GM18858 (cell line): ENCODE results near the gene TREX2.

Source experiments
- ATAC-seq: cut with Tn5 transposase; IDR thresholded peaks from one replicate; pipeline ENCODE4 v1.9.1; 2021; ENCODE audit not compliant: unreplicated experiment

The TREX2 gene

DNA sequence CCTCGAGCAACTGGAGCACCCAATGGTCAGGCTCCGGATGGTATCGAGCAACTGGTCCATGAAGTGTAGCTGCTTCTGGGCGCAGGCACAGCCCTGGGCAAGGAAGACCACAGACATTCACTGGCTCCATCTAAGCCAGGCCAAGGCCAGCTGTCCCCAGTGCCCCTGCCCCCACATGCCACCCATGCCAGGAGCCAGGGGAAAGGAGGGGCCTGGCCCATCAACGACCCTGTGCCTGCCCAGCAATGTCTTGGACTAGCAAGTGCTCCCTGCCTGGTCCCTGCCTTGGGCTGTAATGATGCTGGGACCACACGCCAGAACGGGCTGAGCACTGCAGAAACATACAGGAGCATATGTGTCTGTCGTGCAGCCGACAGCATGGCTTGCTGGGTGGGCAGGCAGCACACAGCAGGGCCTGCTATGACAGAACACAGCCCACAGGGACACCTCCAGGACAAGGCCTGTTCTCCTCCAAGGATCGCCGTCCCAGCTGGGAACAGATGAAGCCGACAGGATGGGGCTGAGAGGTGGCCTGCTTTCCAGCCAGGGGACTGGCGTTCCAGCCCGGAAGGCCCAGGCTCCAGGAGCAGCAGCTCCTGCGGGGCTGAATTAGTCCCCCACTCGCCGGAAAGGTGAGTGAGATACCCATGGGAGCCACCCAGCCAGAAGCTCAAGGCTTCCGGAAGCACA, 11.4 kb upstream of the TREX2 start:
- no peak for ATAC-seq

DNA sequence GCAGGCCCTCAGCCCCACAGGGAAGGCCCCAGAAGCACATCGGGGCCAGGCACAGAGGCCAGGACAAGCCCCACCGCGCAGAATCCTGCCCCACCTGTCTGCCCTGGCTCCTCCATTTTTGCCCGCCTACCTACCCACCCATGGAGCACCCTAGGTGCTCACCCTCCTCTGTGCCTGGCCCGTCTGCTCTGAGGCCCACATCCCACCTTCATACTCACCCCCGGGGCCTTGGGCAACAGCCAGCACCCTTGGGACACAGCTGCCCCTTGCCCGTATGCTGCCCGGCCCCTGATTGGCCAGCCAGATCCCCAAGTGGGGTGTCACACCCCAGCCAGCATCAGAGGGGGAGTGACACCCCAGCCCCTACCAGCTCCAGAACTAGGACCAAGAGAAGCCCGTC, 10.8 kb upstream of the TREX2 start:
- ATAC-seq: no peak

DNA sequence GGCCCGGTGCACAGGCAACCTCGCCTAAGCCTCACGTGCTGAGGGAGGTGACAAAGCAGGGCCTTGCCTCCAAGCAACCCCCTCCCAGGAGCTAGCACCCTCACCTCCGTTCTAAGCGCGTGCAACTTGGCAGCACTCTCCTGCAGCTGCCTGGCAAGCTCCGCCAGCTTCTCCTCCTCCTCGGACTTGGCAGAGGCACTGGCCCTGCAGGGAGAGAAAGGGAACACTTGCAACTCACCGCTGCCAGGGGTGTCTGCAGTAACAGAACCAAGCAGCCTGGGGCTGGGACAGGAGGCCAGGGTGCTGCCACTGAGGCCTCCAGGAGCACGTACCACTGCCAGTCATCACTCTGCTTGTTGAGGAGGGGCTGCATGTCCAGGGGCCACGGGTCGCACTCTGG, 10.3 kb upstream of the TREX2 start:
- ATAC-seq: no peak

DNA sequence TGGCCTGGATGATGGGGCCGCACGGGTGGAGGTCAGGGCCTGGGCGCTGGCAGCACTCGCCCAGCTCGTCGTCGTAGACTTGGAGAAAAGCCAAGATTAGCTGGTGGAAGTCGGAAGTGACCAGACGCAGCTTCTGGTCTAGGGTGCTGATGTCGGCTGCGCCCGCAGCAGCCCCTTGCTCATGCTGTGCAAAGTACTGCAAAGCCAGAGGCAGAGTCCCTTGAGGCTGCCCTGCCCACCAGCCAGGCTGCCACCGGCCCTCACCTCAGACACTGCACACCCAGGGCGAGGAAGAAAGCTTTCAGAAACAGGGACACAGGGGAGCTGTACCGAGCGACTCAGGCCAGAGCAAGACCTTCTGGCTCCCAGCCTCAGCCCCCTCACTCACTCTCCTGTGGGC, 9.7 kb upstream of the TREX2 start:
- no peak for ATAC-seq

DNA sequence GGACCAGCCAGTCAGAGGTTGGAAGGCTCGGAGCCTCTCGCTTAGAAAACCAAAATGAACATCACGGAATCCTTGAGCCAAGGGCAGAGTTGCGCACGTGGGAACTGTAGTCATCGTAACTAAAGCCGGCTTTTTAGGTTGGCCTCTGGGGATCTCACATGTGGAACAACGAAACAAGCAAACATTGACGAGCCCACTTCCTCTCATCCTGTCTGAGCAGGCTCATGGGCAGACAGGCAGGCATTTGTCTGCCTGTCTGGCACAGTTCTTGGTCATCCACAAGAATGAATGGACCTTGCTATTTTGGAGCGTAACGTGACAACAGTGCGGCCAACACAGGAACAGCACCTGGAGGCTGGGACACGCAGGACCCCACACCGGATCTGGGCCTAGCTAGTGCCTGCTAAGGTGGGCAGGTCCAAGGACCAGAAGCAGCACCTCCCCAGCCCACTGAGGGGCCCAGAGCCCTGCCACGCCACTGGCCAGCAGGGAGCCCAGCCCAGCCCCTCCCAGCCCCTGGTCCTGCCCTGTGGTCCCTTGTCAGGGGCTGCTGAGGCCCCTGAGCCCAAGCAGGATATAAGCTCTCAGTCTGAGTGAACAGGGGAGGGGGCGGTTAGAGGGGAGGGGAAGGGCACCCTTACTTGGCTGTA, 9.2 kb upstream of the TREX2 start:
- ATAC-seq: no peak

DNA sequence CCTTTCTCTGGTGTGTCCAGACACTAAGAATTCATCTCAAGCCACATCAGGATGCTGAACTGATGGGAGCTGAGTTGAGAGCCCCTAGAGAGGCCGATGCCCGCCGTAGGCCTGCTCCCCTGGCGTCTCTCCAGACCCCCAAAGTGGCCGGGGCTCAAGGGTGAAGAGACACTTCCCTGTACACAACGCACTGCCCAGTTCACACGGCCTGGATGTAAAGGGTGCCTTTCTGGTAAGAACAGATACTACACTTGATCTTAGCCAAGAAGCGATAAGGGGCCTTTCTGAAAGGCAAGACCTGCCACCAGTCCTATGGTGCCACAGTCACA, 5.1 kb upstream of the TREX2 start:
- no peak for ATAC-seq

DNA sequence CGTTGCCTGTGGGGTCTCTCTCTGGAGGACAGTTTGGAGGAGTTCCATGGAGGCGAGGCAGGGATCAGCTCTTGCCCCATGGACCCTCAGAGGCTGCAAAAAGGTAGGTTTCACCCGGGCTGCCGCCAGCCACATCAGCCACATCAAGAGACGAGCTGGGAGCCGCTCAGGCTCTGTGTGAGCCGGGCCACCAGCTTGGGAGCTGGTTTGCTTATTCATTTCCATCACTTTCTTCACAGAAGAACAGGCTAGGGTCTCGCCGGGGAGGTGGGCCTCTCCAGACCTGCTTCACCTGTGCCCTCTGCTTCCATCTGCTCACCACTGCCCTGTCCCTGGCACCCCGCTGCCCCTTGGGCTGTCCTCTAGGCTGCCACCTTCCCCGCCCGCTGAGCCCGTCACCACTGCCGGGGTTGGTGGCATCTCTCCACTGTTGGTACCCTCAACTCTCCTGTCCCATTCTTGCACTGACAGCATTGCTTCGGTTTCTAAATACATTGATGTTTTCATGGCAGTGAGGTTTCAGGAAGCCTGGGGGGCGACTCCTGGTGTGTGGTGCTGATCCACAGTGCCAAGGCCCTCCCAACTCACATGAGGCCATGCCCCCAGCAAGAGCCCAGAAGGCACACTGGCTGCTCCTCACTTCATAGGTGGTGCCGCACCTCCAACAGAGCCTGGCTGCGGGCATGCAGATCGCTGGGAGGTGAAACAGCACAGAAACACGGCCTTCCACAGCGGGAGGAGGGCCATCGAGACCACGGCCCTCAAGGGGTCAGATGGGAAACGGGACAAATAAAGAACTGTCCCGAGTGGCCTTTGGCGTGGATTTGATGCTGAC, 4.5 kb upstream of the TREX2 start:
- no peak for ATAC-seq

DNA sequence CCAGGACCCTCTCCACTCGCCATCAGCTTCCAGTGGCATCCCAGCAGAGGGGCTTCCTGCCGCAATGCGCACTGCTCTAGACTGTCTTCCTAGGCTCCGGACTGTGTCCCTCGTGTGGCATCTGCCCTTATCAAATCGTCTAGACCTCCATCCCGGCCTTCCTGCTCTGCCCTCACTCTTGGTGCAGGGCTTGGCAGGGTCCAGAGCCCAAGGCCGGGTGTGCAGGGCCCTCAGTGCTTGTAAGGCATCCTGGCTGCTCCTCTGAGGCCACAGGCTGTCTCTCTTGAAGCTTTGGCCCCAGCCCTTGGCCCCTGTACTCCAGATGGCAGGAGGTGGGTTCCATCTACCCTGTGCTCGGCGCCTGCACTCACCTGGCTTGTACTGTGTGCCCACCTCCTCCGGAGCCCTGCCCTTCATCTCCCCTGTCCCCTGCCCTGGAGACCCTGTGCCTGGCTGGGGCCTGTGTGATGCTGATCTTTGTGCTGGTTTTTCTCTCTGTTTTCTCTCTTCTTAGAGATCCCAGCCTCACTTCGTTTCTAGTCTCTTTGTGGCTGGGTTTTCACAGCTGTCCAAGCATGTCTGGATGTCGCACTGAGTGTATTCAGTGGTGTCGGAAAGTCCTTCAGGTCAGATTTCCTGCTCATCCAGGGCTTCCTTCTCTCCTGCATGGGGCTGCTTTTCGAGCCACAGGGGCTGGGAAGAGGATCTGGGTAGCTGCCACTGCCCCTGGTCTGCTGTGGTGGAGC, 3.7 kb upstream of the TREX2 start:
- no peak for ATAC-seq

DNA sequence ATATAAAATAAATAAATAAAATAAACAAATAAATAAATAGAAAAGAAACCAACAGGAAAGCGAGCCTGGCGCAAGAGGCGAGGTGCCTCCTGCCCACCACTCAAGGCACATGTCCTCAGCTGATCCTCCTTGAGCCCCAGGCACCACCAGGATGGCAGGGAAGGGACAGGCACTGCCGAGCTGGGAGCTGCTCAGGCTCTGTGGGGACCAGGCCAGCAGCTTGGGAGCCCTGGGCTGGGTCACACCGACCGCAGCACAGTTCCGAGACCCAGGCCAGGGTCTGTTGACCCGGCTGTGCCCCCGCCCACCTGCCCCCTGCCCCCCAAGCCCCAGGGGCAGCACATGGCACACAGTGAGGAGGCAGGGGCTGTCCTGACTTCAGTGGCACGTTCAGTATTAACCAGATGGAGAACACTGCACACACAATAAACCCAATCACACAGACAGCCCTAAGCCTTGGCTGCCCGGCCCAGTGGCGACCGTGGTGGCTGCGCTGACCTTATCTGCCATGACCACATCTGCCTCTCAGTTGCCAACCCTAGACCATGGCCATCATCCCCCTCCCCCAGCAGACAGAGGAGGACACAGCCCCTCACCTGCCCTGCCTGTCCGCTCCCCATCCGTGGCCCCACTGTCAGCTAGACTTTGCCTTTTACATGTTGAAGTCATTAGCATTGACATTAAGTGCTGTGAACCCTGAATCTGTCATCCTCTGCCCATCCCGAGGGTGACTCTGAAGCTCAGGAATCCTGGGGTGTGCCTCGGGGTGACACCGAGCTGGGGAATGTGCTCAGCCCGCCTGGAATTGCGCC, 2.9 kb upstream of the TREX2 start:
- ATAC-seq: no peak

DNA sequence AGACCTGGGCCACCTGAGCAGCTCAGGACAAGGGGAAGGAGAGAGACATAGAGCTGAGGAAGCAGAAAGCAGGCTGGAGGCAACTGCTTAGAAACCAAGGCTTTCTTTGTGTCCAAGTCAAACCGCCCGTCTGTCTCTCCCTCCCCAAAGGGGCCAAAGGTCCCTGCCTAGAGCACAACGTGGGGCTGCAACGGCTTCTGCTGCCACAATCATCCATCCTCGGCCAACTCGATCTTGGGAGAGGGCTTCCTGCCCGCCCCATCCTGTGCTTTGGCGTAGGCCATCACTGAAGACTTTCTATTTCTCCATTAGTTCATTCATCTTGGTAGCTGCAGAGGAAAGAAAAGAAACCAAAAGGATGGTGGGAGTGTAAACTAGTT, 1.7 kb upstream of the TREX2 start:
- ATAC-seq: no peak

DNA sequence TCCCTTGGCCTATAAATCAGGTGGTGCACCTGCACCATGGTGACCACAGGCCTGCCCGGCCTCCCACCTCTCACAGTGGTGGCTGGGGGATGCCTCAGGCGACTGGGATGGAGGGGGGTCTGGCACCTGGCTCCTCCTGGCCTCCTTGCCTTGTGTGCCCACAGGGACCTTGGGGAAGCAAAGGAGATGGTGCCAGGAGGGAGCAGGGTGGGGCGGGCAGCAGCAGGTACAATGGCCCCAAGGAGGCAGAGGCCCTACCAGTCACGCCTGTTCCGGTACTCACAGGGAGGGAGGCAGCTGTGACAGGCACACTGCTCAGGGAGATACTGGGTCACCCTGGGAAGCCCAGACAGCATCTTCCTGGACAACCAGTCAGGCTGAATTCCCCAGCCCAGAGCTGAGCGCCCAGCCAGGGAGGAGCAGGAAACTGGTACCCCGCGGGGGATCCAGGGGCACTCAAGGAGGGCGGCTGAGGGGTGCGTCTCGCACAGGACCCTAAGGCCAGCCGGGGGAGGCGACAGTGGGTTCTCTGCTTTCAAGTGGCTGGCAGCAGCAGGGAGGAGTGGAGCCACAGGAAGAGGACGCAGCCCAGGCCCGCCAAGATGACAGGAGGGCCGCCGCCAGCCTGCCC, 1.2 kb upstream of the TREX2 start:
- no peak for ATAC-seq

DNA sequence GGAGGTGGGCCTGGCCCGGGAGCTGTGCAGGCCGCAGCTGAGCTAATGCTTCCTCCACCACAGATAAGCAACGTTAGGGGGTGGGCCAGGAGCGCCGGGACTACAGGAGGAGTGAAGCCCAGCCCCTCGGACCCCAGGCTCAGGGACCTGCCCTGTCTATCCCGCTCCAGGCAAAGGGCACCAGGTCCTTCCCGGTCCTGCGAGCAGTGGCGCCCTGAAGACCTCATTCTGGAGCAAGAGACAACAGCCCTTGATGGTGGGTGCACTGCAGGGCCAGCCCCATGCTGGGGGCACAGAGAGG, 730 bp upstream of the TREX2 start:
- no peak for ATAC-seq

DNA sequence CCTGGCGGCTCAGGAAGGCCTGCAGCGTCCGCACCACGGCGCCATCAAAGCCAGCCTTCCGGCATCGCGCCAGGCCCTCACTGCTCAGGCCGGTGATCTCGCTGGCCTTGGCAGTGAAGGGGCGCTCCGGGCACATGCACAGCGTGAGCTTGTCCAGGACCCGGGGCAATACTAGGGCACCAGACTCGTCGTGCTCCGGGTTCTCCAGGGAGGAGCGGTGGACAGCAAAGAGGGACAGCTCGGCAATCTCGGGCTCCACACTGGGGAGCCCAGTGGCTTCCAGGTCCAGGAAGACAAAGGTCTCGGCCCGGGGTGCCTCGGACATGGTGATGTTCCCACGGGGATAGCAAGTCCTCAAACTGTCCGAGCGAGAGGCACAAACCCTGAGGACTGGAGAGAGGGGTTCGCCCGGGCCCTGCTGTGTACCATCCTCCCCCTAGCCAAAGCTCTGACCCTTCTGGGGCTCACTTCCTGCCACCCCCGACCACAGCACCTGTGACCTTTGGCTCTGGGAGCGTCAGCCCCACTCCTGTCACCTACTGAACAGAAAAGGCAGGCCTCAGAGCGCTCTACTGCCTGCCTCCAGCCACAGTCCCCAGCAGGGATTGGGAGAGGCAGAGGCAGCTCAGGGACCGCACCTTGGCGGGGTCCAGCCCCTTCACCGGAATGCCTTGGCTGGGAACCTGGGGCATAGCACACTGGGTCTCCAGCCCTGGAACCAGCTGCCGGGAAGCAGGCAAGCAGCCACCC, 575 bp downstream of the TREX2 start:
- ATAC-seq: no peak

DNA sequence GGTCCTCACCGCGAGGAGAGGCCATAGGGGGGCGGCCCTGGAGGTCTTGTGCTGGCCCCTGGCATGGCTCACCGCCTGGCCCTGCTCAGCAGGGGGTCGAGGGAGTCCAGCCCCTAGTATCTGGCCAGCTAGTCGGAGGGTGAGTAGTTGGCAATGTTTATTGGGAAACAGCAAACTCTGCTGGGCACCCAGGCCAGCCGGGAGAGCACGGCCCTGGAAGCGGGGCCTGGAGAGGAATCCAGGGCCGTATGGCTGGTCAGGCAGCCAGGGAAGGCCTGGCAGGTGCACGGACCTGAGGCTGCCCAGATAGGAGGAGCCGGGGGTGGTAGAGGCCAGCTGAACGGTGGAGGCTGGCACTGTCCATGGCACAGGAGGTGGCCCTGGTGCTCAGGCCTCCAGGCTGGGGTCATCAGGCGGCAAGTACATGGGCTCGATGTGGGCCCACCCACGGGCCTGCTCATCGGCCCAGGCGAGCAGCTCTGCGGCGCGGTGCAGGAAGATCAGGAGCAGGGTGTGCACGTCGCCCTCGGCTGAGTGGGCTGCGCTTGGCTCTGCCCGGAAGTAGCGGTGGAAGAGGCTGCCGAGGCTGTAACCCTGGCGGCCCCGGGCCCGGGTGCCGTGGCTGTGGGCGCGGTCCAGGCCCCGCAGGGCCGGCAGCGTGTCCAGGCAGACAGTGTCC, 1.4 kb downstream of the TREX2 start:
- no peak for ATAC-seq

DNA sequence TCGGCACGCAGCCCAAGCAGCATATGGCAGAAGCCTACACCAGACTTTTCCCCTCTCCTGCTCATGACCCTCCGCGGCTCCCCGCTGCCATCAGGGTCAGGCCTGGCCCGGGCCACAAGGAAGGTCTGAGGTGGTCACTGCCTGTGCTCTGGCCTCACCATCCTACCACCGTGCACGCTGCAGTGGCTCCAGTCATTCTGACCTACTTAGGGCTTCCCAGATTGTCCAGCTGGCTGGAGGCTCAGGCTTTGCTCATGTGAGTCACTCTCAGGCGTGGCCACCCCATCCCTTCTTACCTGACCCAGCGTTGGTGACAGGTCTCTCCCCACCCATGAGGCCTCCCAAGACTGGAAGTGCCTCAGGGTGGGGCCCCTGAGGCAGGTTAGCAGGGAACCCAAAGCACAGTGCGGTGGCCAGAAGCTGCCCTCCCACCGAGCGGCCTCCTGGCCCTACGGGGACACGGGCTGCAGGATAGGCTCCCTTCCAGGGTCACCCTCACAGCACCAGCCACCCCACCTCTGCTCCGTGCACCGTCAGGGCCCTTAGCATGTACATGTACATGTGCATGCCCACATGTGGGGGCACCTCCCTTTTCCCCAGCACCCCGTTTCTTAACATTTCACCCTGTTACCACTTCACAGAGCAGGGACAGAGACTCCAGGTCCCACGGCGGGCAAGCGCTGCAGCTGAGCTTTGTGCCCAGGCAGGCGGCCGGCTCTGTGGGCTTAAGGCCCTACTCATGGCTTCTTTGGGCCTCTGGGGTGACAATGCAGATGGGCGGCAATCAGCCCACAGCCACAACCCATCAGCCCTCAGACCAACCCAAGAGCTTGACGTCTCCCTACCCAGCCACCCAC, 2.2 kb downstream of the TREX2 start:
- ATAC-seq: no peak

DNA sequence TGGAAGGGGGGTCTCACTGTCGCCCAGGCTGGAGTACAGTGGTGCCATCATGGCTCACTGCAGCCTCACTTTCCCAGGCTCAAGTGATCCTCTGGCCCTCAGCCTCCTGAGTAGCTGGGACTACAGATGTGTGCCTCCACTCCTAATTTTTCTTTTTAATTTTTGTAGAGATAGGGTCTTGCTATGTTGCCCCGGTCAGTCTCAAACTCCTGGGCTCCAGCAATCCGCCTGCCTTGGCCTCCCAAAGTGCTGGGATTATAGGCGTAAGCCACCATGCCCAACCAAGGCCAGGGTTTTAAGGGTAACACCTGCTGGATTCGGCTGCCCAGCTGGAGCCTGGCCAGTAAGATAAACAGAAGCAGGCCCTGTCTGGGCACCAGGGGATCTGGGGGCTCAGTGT, 3.4 kb downstream of the TREX2 start:
- no peak for ATAC-seq

DNA sequence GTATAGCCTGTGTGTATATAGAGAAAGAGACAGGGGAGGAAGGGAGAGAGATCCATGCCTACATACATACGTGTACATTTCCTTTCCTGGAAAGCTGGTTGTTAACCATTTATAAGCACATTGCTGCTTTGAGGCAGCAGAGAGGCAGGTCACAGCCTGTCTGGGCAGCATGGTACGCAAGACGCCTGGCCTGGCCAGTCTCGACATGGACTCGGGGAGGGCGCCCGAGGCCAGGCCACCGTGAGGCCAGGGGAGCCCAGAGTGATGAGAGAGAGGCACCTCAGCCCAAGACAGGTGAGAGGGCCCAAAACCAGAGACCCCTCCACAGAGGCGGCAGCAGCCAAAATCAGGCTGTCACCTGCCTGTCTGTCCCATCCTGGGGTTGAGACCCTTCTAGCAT, 3.9 kb downstream of the TREX2 start:
- ATAC-seq: no peak

DNA sequence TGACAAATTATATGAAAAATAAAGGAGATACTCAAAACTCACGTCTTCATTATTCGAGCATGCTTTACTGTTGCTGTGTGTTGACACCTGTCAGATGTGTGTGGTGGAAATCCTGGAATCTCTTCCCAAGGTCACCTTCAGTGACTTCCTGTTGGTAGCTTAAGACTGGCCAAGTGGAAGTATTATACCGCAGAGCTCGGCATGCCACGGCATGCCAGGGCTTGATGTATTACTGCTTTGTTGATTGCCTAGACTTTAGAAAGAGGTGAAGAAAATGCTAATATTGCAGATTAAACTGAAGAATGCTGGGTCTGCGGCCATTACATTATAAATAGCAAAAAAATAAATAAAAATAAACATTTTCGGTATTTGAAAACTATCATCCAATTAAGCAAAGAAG, 4.6 kb downstream of the TREX2 start:
- no peak for ATAC-seq
